HCT116 (cell line): ENCODE measurements around the gene SLC22A23. TPM values are rescaled to one million over a fixed set of nuclear protein-coding genes. Genes with fewer than 3 reads are reported as not detected.

ENCODE experiments used
- ATAC-seq: fragments of 200-7000 bp; cut with Tn5 transposase; 2 replicates; pipeline ENCODE4 v1.9.1; 2020; ENCODE audit warnings: mild to moderate bottlenecking, moderate library complexity
- BruUV-seq: library from RNA; stranded (reverse); fragments of 400-500 nt; replicated peaks from 2 replicates; lab custom pipeline; 2021; lab: Mats Ljungman, UMichigan
- CTCF ChIA-PET: fragments of 300-600 bp; sonication (Branson Sonifier 250); formaldehyde crosslinking; loops from one replicate; lab custom pipeline; 2021; ENCODE audit warnings: antibody characterized with exemption; lab: Charles Lee
- POLR2A ChIA-PET: fragments of 300-600, 350-600 bp; sonication (Branson Sonifier 250); formaldehyde crosslinking; loops from one replicate; lab custom pipeline; 2021; ENCODE audit warnings: antibody characterized with exemption; lab: Charles Lee
- RAD21 ChIA-PET, 2 experiments: fragments of 300-600 bp; sonication (Branson Sonifier 250); formaldehyde crosslinking; loops; one replicate each; lab custom pipeline; 2023; ENCODE audit warnings: low total read pairs in 2 of 2; ENCODE audit not compliant: uncharacterized antibody in 2 of 2, unreplicated experiment in 2 of 2, low non-redundant PET in 1 of 2; lab: Charles Lee
- DNase-seq: peaks from one replicate; pipeline ENCODE4 v3.0.0-alpha.2; 2010; ENCODE audit warnings: low read depth, low spot score
- H2AFZ ChIP-seq: fragments of 200-600 bp; shearing (Covaris generic), sonication (generic); 2 replicates; pipeline ENCODE4 v1.6.1; 2017; ENCODE audit warnings: low read depth, mixed run types, mixed read lengths, antibody characterized with exemption, low read length; ENCODE audit not compliant: poor library complexity, severe bottlenecking
- H3K27ac ChIP-seq: 2 replicates; pipeline ENCODE4 v1.5.1; 2012; ENCODE audit warnings: low read depth, low read length
- H3K27me3 ChIP-seq: fragments of 200-600 bp; sonication (generic); 2 replicates; pipeline ENCODE4 v1.6.1; 2016; ENCODE audit warnings: mixed run types, low read length, mixed read lengths; ENCODE audit not compliant: insufficient read depth
- H3K36me3 ChIP-seq, 2 experiments: fragments of 200-500 bp in 1 of 2; fragments of 200-600 bp in 1 of 2; sonication (Bioruptor generic) in 1 of 2; sonication (generic) in 1 of 2; 2 replicates each; pipeline versions ENCODE4 v1.5.1 to v1.6.1; 2014 to 2016; ENCODE audit warnings: low read length in 2 of 2, inconsistent platforms in 1 of 2, mixed read lengths in 1 of 2, mixed run types in 1 of 2; ENCODE audit not compliant: insufficient read depth in 2 of 2, control insufficient read depth in 1 of 2
- H3K4me1 ChIP-seq, 2 experiments: fragments of 200-600 bp in 1 of 2; sonication (generic) in 1 of 2; 2 replicates each; pipeline versions ENCODE4 v1.5.1 to v1.6.1; 2012 to 2017; ENCODE audit warnings: low read length in 2 of 2, inconsistent platforms in 1 of 2, mild to moderate bottlenecking in 1 of 2, mixed read lengths in 1 of 2, mixed run types in 1 of 2, moderate library complexity in 1 of 2; ENCODE audit not compliant: insufficient read depth in 2 of 2, control insufficient read depth in 1 of 2
- H3K4me2 ChIP-seq: fragments of 200-600 bp; sonication (generic); 2 replicates; pipeline ENCODE4 v1.6.1; 2017; ENCODE audit warnings: mixed run types, low read length, mixed read lengths
- H3K4me3 ChIP-seq, 2 experiments: fragments of 200-600 bp in 1 of 2; sonication (generic) in 1 of 2; replicated peaks in 1 of 2; 2 replicates each; pipeline ENCODE4 v1.5.1; 2011 to 2016; ENCODE audit warnings: low read length in 2 of 2, control low read depth in 1 of 2, low read depth in 1 of 2, mild to moderate bottlenecking in 1 of 2, mixed read lengths in 1 of 2, mixed run types in 1 of 2
- H3K79me2 ChIP-seq: fragments of 200-600 bp; sonication (generic); 2 replicates; pipeline ENCODE4 v1.6.1; 2017; ENCODE audit warnings: mild to moderate bottlenecking, mixed run types, low read length, moderate library complexity, mixed read lengths; ENCODE audit not compliant: insufficient read depth
- H3K9ac ChIP-seq: fragments of 200-600 bp; sonication (generic); 2 replicates; pipeline ENCODE4 v1.6.1; 2016; ENCODE audit warnings: low read length, mixed read lengths
- H3K9me2 ChIP-seq: fragments of 200-600 bp; sonication (generic), shearing (Covaris generic); 2 replicates; pipeline ENCODE4 v1.6.1; 2017; ENCODE audit warnings: mixed run types, mild to moderate bottlenecking, moderate library complexity; ENCODE audit not compliant: insufficient read depth
- H3K9me3 ChIP-seq, 2 experiments: fragments of 200-500 bp in 1 of 2; fragments of 200-600 bp in 1 of 2; sonication (Bioruptor generic) in 1 of 2; sonication (generic) in 1 of 2; 2 replicates each; pipeline ENCODE4 v1.6.1; 2014 to 2017; ENCODE audit warnings: low read length in 2 of 2, mixed read lengths in 2 of 2, inconsistent platforms in 1 of 2, low read depth in 1 of 2, mild to moderate bottlenecking in 1 of 2, mixed run types in 1 of 2, moderate library complexity in 1 of 2; ENCODE audit not compliant: control insufficient read depth in 1 of 2, insufficient read depth in 1 of 2
- H4K20me1 ChIP-seq: fragments of 200-600 bp; sonication (generic), shearing (Covaris generic); 2 replicates; pipeline ENCODE4 v1.6.1; 2017; ENCODE audit warnings: mixed run types, mild to moderate bottlenecking, moderate library complexity; ENCODE audit not compliant: insufficient read depth
- ATF3 ChIP-seq: IDR thresholded peaks from 2 replicates; pipeline ENCODE4 v1.6.1; 2012
- CBX3 ChIP-seq: IDR thresholded peaks from 2 replicates; pipeline ENCODE4 v1.6.1; 2012; ENCODE audit warnings: low read depth
- CEBPB ChIP-seq: IDR thresholded peaks from 2 replicates; pipeline ENCODE4 v1.6.1; 2012; ENCODE audit warnings: low read depth
- ELF1 ChIP-seq: IDR thresholded peaks from 2 replicates; pipeline ENCODE4 v1.6.1; 2012; ENCODE audit warnings: low read depth, borderline replicate concordance
- EZH2 ChIP-seq: fragments of 200-600 bp; sonication (generic); IDR thresholded peaks from 2 replicates; pipeline ENCODE4 v1.6.1; 2017; ENCODE audit warnings: antibody characterized with exemption, mixed run types
- FOSL1 ChIP-seq: IDR thresholded peaks from 2 replicates; pipeline ENCODE4 v1.6.1; 2012; ENCODE audit warnings: low read depth
- JUND ChIP-seq: IDR thresholded peaks from 2 replicates; pipeline ENCODE4 v1.6.1; 2012
- POLR2AphosphoS5 ChIP-seq: IDR thresholded peaks from 2 replicates; pipeline ENCODE4 v1.6.1; 2011; ENCODE audit warnings: mild to moderate bottlenecking, low read depth, low read length, moderate library complexity
- RAD21 ChIP-seq: IDR thresholded peaks from 2 replicates; pipeline ENCODE4 v1.6.1; 2012; ENCODE audit warnings: low read depth, mild to moderate bottlenecking
- SIN3A ChIP-seq: IDR thresholded peaks from 2 replicates; pipeline ENCODE4 v1.6.1; 2012; ENCODE audit warnings: low read depth
- SP1 ChIP-seq: IDR thresholded peaks from 2 replicates; pipeline ENCODE4 v1.6.1; 2012; ENCODE audit warnings: low read depth
- TCF7L2 ChIP-seq: IDR thresholded peaks from 2 replicates; pipeline ENCODE4 v1.7.0; 2011; ENCODE audit warnings: borderline replicate concordance, inconsistent platforms; ENCODE audit not compliant: insufficient read depth, insufficient read length; ENCODE audit errors: extremely low read depth
- ZFX ChIP-seq: fragments of 450-650 bp; IDR thresholded peaks from 2 replicates; pipeline ENCODE4 v1.6.1; 2017
- ZNF274 ChIP-seq: fragments of 200-500 bp; sonication (Bioruptor generic); IDR thresholded peaks from 2 replicates; pipeline ENCODE4 v1.6.1; 2014; ENCODE audit warnings: mild to moderate bottlenecking, low read depth, low read length, inconsistent platforms
- intact Hi-C: fragments of 100-400 bp; cut with micrococcal nuclease; formaldehyde crosslinking; loops from 2 replicates; pipeline ENCODE4 v1.10.0; 2022
- total RNA-seq: library from RNA; stranded (reverse); gene quantifications from one replicate; pipeline ENCODE4 v1.2.1, GENCODE V29; 2021; ENCODE audit not compliant: unreplicated experiment
- TF ChIP-seq, protein P1 (sequence below): IDR thresholded peaks from 2 replicates; pipeline ENCODE4 v1.6.1; 2012
- TF ChIP-seq, protein P2 (sequence below): IDR thresholded peaks from 2 replicates; pipeline ENCODE4 v1.6.1; 2011; ENCODE audit warnings: mild to moderate bottlenecking, low read length, moderate library complexity; ENCODE audit not compliant: insufficient replicate concordance; ENCODE audit errors: extremely low read depth
- TF ChIP-seq, protein P3 (sequence below): IDR thresholded peaks from 2 replicates; pipeline ENCODE4 v1.6.1; 2012; ENCODE audit warnings: low read depth

SLC22A23 gene
- total RNA-seq, 1 experiment from 2014 or later = 11.5 TPM

- DNase-seq = no peak
- Histone ChIP-seq H3K4me3 (no peak overlapping the region), H3K27me3 (no peaks in the 10 kb centered on the region), H4K20me1 (no peaks in the 10 kb centered on the region), H3K27ac (no peak overlapping the region), H3K36me3 (no peaks in the 10 kb centered on the region), H3K9ac (no peak overlapping the region), H2AFZ (no peak overlapping the region), H3K4me1 (peaks cover 21 to 35% of the 10 kb centered on the region in 2 experiments), H3K9me2 (no peaks in the 10 kb centered on the region), H3K4me2 (no peak overlapping the region), H3K79me2 (no peaks in the 10 kb centered on the region)
- BruUV-seq = no TSS peak
- ChIA-PET RAD21 (no interaction called here), POLR2A (no interaction called here)
- no peak for ATAC-seq
- intact Hi-C loops = no loop called here
- TF ChIP-seq ELF1 = no peak
- TF ChIP-seq, protein P1, sequence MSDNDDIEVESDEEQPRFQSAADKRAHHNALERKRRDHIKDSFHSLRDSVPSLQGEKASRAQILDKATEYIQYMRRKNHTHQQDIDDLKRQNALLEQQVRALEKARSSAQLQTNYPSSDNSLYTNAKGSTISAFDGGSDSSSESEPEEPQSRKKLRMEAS = no peak
- no peak for TF ChIP-seq SIN3A
- TF ChIP-seq CEBPB = no peak
- TF ChIP-seq, protein P2, sequence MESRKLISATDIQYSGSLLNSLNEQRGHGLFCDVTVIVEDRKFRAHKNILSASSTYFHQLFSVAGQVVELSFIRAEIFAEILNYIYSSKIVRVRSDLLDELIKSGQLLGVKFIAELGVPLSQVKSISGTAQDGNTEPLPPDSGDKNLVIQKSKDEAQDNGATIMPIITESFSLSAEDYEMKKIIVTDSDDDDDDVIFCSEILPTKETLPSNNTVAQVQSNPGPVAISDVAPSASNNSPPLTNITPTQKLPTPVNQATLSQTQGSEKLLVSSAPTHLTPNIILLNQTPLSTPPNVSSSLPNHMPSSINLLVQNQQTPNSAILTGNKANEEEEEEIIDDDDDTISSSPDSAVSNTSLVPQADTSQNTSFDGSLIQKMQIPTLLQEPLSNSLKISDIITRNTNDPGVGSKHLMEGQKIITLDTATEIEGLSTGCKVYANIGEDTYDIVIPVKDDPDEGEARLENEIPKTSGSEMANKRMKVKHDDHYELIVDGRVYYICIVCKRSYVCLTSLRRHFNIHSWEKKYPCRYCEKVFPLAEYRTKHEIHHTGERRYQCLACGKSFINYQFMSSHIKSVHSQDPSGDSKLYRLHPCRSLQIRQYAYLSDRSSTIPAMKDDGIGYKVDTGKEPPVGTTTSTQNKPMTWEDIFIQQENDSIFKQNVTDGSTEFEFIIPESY = no peak
- TF ChIP-seq TCF7L2 = no peak
- no peak for TF ChIP-seq JUND
- TF ChIP-seq FOSL1 = no peak
- no peak for TF ChIP-seq SP1
- no peak for TF ChIP-seq RAD21
- TF ChIP-seq CBX3 = no peak
- TF ChIP-seq ZFX = no peak
- no peak for TF ChIP-seq ZNF274
- TF ChIP-seq, protein P3, sequence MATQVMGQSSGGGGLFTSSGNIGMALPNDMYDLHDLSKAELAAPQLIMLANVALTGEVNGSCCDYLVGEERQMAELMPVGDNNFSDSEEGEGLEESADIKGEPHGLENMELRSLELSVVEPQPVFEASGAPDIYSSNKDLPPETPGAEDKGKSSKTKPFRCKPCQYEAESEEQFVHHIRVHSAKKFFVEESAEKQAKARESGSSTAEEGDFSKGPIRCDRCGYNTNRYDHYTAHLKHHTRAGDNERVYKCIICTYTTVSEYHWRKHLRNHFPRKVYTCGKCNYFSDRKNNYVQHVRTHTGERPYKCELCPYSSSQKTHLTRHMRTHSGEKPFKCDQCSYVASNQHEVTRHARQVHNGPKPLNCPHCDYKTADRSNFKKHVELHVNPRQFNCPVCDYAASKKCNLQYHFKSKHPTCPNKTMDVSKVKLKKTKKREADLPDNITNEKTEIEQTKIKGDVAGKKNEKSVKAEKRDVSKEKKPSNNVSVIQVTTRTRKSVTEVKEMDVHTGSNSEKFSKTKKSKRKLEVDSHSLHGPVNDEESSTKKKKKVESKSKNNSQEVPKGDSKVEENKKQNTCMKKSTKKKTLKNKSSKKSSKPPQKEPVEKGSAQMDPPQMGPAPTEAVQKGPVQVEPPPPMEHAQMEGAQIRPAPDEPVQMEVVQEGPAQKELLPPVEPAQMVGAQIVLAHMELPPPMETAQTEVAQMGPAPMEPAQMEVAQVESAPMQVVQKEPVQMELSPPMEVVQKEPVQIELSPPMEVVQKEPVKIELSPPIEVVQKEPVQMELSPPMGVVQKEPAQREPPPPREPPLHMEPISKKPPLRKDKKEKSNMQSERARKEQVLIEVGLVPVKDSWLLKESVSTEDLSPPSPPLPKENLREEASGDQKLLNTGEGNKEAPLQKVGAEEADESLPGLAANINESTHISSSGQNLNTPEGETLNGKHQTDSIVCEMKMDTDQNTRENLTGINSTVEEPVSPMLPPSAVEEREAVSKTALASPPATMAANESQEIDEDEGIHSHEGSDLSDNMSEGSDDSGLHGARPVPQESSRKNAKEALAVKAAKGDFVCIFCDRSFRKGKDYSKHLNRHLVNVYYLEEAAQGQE = no peak
- TF ChIP-seq ATF3 = no peak
- no peak for TF ChIP-seq POLR2AphosphoS5
- TF ChIP-seq EZH2 = no peak
- TF ChIP-seq, all 23 proteins: peak for 0
- H3K9me3 ChIP-seq = no peaks in the 10 kb centered on the region
- CTCF ChIA-PET = no interaction called here
Measured at GRCh38 chr6:3368685-3369084, 88.2 kb downstream of the SLC22A23 start.
